EL (cell line): Measurements from ENCODE around the gene TNS3.

Source experiments
- DNase-seq: peaks from one replicate; pipeline ENCODE4 v3.0.0-alpha.2; 2016

The TNS3 gene

DNA sequence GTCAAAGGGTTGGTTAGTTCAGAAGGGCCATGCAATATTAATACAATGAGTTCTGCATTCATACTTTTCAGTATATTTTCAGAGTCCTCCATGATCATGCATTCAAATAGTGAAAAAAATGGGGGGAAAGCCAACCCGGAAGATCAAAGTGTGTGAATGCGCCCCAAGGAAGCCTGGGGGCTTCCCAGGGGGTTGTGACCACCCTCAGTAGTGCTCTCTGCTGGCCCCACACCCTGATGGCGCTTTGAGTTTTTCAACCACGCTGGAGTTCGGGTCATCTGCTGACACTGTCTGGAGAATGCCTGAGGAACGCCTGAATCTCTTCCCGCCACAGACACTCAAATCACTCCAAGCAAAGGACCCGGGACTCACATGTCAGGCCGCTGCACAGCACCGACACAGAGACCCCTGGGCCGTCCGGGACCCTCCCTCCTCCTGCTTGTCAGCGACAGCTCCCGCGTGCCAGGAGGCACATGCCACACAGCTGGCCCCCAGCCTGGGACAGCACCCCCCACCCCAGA is 1.0 kb downstream of the TNS3 start:
- peak; percentile 58 for DNase-seq

DNA sequence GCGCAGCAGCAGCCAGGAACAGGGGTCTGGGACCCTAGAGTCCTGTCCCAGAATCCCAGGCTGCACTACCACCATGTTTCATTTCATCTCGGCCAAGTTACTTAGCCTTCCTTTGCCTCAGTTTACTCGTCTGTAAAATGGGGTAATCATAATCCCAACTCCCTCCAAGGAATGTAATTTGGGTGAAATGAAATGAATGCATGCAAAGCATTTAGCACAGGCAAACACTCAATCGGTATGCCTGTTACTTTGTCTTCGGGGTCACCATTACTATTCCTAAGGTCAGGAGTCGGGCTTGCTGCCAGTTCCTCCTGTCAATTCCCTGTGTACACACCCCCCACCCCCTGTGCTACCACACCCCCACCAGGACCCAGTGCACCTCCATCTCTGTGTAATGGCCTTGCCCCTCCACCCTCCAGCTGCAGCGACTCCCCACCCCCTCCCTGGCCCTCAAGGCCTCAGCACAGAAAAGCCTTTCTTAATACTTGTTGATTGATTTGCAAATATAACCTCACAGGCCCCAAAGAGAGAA is 1.7 kb downstream of the TNS3 start:
- peak; percentile 66 for DNase-seq

DNA sequence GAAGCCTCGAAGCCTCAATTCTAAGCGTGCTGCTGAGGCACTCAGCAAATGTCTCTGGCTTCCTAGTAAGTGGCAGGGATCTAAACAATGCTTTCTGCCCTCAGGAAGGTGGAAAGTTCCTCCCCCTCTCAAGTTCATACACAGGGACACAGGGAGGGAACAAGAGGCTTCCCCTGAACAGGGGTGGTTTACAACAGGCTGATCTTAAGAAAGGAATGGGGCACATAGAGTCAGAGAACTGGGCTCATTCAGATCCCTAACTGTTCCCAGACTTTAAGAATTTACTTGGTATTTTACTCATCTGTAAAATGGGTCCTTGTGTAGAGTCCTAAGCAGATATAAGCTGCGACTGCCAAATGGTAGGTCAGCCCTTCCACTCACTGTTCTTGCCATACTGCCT is 2.5 kb downstream of the TNS3 start:
- DNase-seq: no peak

DNA sequence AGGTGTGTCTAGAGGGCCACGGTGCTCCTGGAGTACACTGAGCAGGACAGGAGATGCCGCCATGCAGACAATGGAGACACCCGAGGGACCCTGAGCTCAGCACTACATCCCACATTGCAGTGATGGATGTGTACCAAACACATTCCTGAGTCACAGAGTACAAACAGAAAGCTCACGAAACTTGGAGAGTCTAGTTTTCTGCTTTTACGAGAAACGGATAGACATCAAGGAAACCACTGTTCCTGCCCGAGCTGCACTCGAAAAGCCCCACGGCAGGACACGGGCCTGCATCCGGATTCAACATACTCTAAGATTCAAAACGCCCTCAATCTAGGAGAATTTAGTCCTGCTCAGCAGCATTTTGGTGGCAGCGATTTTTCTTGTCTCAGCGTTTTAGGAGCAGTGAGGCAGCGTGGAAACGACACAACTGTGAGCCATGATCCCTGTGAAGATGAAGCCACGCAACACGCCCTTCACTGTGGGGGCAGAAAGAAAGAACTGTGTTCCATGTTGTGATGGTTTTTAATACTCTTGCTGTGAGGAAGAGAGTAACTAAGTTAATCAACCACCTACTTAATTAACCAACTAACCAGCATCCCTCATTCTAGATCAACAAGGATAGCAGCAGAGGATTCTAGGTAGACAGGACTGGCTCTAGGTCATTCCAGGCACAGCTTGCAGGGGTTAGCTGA is 3.2 kb downstream of the TNS3 start:
- DNase-seq: peak; percentile 85

GRCh38 chr7:47577321-47577919 is 4.5 kb downstream of the TNS3 start:
- DNase-seq: no peak

DNA sequence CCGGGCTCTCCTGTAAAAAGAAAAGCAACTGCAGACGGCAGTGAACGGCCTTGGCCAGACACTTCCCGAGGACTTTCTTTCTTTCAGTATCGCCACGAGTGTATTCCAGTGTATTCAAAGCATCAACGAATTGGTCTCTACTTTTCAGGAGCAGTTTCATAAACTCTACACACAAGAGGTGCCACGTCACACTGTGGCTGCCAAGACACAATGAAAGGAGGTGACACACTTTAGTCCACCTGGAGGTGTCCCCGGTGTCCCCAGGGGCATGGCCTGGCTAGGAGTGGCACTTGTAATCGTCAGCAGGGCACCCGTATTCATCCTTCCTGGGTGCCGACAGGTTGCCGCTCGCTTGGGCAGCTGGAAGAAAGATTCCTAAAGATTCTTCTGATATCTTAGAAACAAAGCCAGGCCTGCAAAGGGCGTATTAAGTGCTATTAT is 5.0 kb downstream of the TNS3 start:
- no peak for DNase-seq

DNA sequence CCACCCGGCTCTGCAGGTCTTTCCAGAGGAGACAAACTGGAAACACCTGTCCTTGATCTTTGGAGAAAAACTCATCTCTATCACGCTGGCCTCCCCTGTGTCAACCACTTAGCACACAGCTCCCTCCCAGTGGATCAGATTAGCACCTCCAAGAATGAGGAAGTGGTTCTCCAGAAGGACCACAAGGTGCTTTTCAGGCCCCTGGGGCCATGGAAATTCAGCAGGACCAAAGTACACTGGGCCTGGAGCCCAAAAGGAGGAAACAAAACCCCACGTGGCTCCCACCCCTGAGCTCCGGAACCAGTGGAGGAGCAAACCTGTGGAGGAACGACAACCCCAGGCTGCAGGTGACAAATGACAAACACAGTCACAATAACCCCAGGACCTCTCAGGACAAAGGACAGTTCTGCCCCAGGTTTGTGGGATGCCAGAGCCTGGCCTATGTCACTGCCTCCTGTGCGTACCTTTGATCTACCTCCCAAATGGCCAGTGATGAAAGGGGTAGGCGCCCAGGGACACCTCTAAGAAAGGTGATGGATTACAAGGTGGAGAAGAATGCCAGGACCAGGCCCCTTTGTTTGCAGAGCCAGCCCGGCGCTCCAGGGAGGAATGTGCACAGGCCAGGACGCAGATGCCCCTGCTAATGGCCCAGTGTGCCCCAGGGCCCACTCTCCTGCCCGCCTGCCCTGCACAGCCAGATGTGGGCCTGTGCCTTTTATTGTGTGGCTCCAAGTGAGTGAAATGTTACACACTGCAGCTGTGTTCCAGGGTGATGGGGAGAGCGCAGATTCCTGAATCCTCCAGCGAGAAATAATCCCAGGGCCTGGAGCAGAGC is 5.7 kb downstream of the TNS3 start:
- peak; percentile 66 for DNase-seq

DNA sequence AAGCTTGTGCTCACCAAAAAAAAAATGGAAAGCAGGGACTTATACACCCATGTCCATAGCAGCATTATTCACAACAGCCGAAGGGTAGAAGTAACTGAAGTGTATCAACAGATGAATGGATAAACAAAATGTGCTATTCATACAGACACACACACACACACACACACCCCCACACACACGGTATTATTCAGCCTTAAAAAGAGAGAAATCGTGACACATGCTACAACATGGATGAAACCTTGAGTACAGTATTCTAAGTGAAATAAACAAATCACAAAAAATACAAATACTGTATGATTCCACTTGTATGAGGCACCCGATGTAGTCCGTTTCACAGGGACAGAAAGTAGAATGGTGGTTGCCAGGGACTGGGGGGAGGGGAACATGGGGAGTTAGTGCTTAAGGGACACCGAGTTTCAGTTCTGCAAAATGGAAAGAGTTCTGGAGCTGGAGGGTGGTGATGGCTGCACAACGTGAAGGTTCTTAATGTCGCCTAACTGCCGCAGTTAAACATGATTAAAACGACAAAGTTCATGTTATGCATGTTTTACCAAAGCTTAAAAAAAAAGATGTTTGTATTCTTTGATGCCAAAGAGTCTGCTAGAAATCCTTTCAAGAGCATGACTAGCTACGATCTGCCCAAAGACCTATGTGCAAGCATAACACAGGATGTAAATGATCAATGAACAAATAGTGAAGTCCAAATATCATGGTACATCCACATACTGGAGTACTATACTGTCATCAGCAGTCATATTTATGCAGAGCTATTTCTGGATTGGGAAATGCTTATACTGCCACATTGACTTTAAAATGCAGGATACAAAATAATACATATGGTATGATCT is 7.2 kb downstream of the TNS3 start:
- DNase-seq: no peak

GRCh38 chr7:47573758-47574481 is 8.0 kb downstream of the TNS3 start:
- DNase-seq: peak; percentile 95

DNA sequence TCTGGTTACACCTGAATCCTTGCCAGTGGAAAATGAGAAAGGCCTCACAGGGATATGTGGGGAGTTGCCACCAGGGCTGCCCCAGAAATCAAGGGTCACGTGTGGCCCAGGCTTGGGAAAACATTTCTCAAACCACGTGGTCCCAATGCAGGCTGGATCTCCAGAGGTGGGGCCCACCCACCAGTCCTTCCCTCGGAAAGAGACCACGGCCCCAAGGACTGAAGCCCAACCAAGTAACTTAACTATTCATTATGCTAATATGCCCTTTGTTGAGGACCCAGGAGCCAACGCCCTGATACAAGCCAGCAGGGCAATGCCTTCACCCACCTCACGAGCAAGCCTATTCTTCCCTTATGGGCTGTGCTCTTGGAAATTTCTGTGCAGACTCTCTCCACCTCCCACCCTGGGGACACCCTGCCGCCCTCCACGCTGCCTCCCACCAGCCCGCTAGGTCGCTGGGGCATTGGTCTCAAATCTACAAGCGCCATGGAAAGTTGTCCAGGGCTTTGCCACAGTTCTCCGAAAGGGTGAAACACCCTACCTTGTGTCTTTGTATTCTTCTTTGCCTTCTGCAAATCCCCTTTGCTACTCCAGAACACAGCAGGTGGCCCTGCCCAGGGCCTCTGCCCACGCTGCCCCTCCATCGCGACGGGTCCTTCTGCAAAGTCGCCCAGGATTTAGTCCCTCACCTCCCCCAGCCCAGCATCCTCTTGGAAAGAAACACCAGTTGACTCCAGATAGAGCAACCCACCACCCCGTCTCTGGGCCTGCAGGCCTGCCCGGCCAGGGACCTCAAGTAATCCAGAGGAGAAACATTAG is 8.8 kb downstream of the TNS3 start:
- no peak for DNase-seq

DNA sequence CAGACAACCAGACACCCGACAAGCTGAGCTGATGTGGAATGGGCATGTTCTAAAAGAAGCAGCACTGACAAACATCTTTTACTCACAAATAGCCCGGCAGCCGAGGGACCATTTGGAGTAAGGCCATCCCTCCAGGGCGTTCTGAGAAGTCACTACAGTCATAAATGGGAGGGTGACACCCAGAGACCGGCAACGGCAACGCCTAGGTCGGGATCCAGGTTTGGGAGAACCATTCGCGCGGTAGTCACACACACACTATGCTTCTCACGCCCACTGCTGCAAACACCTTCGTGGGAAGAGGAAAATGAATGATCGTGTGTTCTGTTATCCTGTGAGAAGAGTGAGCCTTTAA is 9.8 kb downstream of the TNS3 start:
- no peak for DNase-seq

- peak; percentile 93 for DNase-seq
Observed at GRCh38 chr7:47571331-47572093, 10.4 kb downstream of the TNS3 start.

DNA sequence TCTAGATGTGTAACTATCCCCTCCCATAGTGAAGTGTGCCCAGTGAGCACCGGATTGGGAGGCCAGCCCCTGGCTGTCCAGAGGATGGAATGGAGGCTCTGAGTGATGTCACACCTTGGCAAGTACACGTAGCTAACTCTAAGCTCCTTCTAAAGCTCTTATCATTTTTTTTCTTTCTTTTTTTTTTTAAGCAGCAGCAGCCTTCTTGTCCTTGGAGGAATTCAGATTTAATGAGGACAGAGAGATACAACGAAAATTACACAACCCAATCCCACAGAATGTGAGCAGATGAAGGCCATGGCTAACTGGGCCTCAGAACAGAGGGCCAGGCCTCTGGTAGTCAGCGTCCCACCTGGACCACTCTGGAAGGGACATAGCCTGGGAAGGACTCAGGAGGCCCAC is 11.3 kb downstream of the TNS3 start:
- DNase-seq: no peak

DNA sequence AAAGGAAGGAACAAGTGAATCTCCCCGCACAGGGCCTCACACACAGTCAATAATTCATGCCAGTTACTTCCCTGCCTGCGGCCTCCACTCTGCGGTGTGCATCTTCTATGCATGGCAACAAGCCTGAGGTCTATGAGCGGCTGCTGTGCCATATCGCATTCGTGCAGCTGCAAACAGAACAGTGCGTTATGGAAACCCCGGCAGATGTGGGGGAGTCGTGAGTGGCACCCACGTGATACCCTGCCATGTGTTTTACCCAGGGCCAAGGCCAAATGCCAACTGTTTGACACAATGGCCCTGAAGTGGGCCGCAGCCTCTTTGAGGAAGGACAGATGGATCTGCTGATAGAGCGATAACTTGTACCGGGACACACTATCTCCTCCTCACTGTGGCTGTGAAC is 13.4 kb downstream of the TNS3 start:
- no peak for DNase-seq

GRCh38 chr7:47568056-47568455 is 13.9 kb downstream of the TNS3 start:
- no peak for DNase-seq

- no peak for DNase-seq
Observed at GRCh38 chr7:47565640-47566250, 16.2 kb downstream of the TNS3 start.

GRCh38 chr7:47563521-47563920 is 18.4 kb downstream of the TNS3 start:
- no peak for DNase-seq

GRCh38 chr7:47561715-47562446 is 20.0 kb downstream of the TNS3 start:
- DNase-seq: no peak
